GM23248 (cell line): ENCODE data around the gene TLE2.

Experiments
- EZH2 ChIP-seq: fragments of 200-600 bp; sonication (generic); IDR thresholded peaks from 2 replicates; pipeline ENCODE4 v1.6.1; 2018; ENCODE audit warnings: antibody characterized with exemption, mild to moderate bottlenecking; ENCODE audit not compliant: insufficient read depth, poor library complexity, severe bottlenecking
- EZH2phosphoT487 ChIP-seq: fragments of 200-600 bp; sonication (generic); IDR thresholded peaks from 2 replicates; pipeline ENCODE4 v1.6.1; 2018; ENCODE audit warnings: antibody characterized with exemption, moderate library complexity, mild to moderate bottlenecking, low read depth; ENCODE audit not compliant: insufficient read depth

GRCh38 chr19:3075605-3076431, 46.7 kb upstream of the TLE2 start:
- TF ChIP-seq EZH2, result no peak
- no peak for TF ChIP-seq EZH2phosphoT487
